B cell (primary cell): ENCODE data around the gene ATN1.

Experiments used
- EZH2 ChIP-seq: IDR thresholded peaks from 2 replicates; pipeline ENCODE4 v1.6.1; 2012; ENCODE audit warnings: borderline replicate concordance, low read depth, mild to moderate bottlenecking, moderate library complexity, low read length; ENCODE audit not compliant: insufficient read depth, poor library complexity, severe bottlenecking
- TF ChIP-seq, protein P1 (sequence below): fragments of 200-600 bp; IDR thresholded peaks from one replicate; pipeline ENCODE4 v1.8.0; 2022; ENCODE audit warnings: antibody characterized with exemption, mild to moderate bottlenecking

DNA sequence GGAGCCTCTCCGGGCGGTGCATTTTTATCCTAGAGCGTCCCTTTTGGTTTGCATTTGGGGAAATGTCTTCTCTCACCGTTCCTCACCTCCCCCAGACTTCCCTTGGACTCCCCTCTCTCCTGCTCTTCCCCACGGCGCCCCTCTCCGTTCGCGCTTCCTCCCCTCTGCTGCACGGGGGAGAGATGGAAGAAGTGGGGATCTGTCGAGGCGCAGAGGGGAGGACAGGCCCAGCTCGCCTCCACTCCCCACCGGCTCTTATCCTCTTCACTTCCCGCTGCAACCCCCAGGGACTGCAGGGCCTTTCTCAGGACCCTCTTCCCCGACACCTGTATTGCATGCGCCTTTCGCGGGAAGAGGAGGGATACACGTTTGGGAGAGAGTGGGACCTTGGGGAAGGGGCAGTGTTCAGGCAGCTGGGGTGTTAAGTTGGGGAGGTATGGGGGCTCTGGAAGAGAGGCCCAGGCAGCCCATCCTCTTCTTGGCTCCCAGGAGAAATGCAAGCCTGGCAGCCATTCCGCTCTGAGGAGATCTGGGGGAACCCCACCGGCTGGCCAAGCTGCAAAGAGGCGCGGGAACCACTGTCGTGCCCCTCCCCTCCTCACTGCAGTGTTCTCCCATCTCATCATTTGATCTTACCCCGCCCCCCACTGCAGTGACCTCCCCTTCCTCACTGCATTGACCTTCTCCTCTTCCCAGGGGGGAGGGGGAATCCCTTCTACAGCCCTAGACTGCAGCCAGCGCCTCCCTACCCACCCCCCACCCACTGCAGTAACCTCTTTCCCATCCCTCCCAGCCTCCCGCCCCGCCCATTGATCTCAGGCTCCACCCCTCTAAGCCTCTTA lies 12.6 kb upstream of the ATN1 start:
- TF ChIP-seq, protein P1, sequence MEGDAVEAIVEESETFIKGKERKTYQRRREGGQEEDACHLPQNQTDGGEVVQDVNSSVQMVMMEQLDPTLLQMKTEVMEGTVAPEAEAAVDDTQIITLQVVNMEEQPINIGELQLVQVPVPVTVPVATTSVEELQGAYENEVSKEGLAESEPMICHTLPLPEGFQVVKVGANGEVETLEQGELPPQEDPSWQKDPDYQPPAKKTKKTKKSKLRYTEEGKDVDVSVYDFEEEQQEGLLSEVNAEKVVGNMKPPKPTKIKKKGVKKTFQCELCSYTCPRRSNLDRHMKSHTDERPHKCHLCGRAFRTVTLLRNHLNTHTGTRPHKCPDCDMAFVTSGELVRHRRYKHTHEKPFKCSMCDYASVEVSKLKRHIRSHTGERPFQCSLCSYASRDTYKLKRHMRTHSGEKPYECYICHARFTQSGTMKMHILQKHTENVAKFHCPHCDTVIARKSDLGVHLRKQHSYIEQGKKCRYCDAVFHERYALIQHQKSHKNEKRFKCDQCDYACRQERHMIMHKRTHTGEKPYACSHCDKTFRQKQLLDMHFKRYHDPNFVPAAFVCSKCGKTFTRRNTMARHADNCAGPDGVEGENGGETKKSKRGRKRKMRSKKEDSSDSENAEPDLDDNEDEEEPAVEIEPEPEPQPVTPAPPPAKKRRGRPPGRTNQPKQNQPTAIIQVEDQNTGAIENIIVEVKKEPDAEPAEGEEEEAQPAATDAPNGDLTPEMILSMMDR = no peak
- TF ChIP-seq EZH2 = no peak
